ENCODE results near the gene RPS3. TPM values are rescaled to one million over a fixed set of nuclear protein-coding genes. Genes with fewer than 3 reads are reported as not detected.

RPS3 gene
- total and polyA plus RNA-seq, 9 of the 15 experiments (the other 6 are each of a cell fraction or from before 2014, with no cell fraction given) = 2,700 to 5,771 (median 3,679) TPM

- H3K9me3 ChIP-seq (replicated peaks; ENCODE audit: control insufficient read depth, insufficient read depth, low read depth, low read length) = no peaks in the 10 kb centered on the region
- CTCF ChIA-PET (ENCODE audit: low intra/inter-chr PET ratio) = interaction anchor here (0.7 to 1.4 kb wide), 3 partner anchors 49 to 93 kb away, joined by 3 to 4 read pairs (median 3); no protein-coding TSS in a partner anchor
Measured at GRCh38 chr11:75440960-75441803, 41.9 kb downstream of the RPS3 start.

GRCh38 chr11:75441804-75442132 is 42.5 kb downstream of the RPS3 start:
- no peak overlapping the region for H3K4me2 ChIP-seq (ENCODE audit: insufficient read depth, low read length)
- CTCF ChIA-PET (ENCODE audit: low intra/inter-chr PET ratio) = interaction anchor here (0.7 to 1.4 kb wide), 3 partner anchors 50 to 92 kb away, joined by 3 to 4 read pairs (median 3); no protein-coding TSS in a partner anchor
- H3K9me3 ChIP-seq (replicated peaks; ENCODE audit: control insufficient read depth, insufficient read depth, low read depth, low read length) = no peaks in the 10 kb centered on the region
- FAIRE-seq (no peak), ATAC-seq (no peak), DNase-seq (ENCODE audit: extremely low read depth in 1 of 4, low spot score in 3 of 4) (no peak)
- no peak for TF ChIP-seq XRCC5 (IDR thresholded peaks at IDR 0.05; ENCODE audit: low read depth, low read length)
- no peak for TF ChIP-seq GMEB1 (CRISPR knock-in tag; IDR thresholded peaks at IDR 0.05)
- TF ChIP-seq ZNF140 (CRISPR knock-in tag; IDR thresholded peaks at IDR 0.05) = no peak
- no peak for TF ChIP-seq LEF1 (IDR thresholded peaks at IDR 0.05)
- TF ChIP-seq TGIF2 (CRISPR knock-in tag; IDR thresholded peaks at IDR 0.05) = no peak
- no peaks in the 10 kb centered on the region for H3K27me3 ChIP-seq (ENCODE audit: control insufficient read depth in 2 of 2, insufficient read depth in 2 of 2, low read length in 2 of 2)
- 37% methylated on average over 7 of the region's 7 CpGs for WGBS (ENCODE audit: insufficient coverage, low coverage, missing lambda C conversion rate)
- POLR2A ChIA-PET = interaction anchor here (1.3 to 2.3 kb wide), 2 partner anchors 22 to 39 kb away, joined by 5 to 6 read pairs; no protein-coding TSS in a partner anchor
- peak overlapping the region in 1 of 2 experiments; percentile 69; a peak in 2 of 4 replicates for H3K9ac ChIP-seq (ENCODE audit: insufficient read depth in 1 of 2, low read depth in 2 of 2, low read length in 2 of 2)
- in situ Hi-C loops (cut with MboI) = loop anchor here (10.0 to 25.0 kb wide), 2 partner anchors 343 to 421 kb away; no protein-coding TSS in a partner anchor
- no peak overlapping the region for H3K27ac ChIP-seq (ENCODE audit: extremely low read depth, low read depth, low read length)
- no peaks in the 10 kb centered on the region for H4K20me1 ChIP-seq (replicated peaks; ENCODE audit: control insufficient read depth, insufficient read depth, low read length)
- H3K4me1 ChIP-seq (replicated peaks in 1 of 2; ENCODE audit: control insufficient read depth in 2 of 2, insufficient read depth in 2 of 2, low read length in 2 of 2) = peaks cover 0 to 34% of the 10 kb centered on the region in 2 experiments; a peak in 1 of 5 replicates
- H3K79me2 ChIP-seq (ENCODE audit: control insufficient read depth, insufficient read depth, low read length) = no peaks in the 10 kb centered on the region
- intact Hi-C loops (cut with micrococcal nuclease) = no loop called here
- H3K36me3 ChIP-seq (ENCODE audit: control insufficient read depth, insufficient read depth, low read length) = no peaks in the 10 kb centered on the region
- no peaks in the 10 kb centered on the region for H3K9me1 ChIP-seq (ENCODE audit: control insufficient read depth, insufficient read depth, low read length)
- no peak overlapping the region for H2AFZ ChIP-seq (ENCODE audit: low read depth, low read length)
- BruUV-seq (replicated peaks) = no TSS peak
- H3K4me3 ChIP-seq = no peak overlapping the region

More at GRCh38 chr11:75440960-75441803, 41.9 kb downstream of the RPS3 start:
- in situ Hi-C loops (cut with MboI) (loop anchor here (10.0 to 25.0 kb wide), 2 partner anchors 344 to 421 kb away; no protein-coding TSS in a partner anchor), intact Hi-C loops (cut with micrococcal nuclease) (no loop called here)
- WGBS (ENCODE audit: insufficient coverage, low coverage, missing lambda C conversion rate) = 46% methylated on average over 19 of the region's 27 CpGs
- no peak for ATAC-seq
- Histone ChIP-seq H3K4me2 (ENCODE audit: insufficient read depth, low read length) (no peak overlapping the region), H3K4me1 (replicated peaks in 1 of 2; ENCODE audit: control insufficient read depth in 2 of 2, insufficient read depth in 2 of 2, low read length in 2 of 2) (peaks cover 0 to 34% of the 10 kb centered on the region in 2 experiments; a peak in 1 of 5 replicates), H4K20me1 (replicated peaks; ENCODE audit: control insufficient read depth, insufficient read depth, low read length) (no peaks in the 10 kb centered on the region), H2AFZ (ENCODE audit: low read depth, low read length) (no peak overlapping the region), H3K9me1 (ENCODE audit: control insufficient read depth, insufficient read depth, low read length) (no peaks in the 10 kb centered on the region), H3K4me3 (no peak overlapping the region), H3K9ac (ENCODE audit: insufficient read depth in 1 of 2, low read depth in 2 of 2, low read length in 2 of 2) (peak overlapping the region in 1 of 2 experiments; percentile 69; a peak in 2 of 4 replicates), H3K79me2 (ENCODE audit: control insufficient read depth, insufficient read depth, low read length) (no peaks in the 10 kb centered on the region), H3K36me3 (ENCODE audit: control insufficient read depth, insufficient read depth, low read length) (no peaks in the 10 kb centered on the region), H3K27ac (ENCODE audit: extremely low read depth, low read depth, low read length) (no peak overlapping the region), H3K27me3 (ENCODE audit: control insufficient read depth in 2 of 2, insufficient read depth in 2 of 2, low read length in 2 of 2) (no peaks in the 10 kb centered on the region)
- no peak for FAIRE-seq
- TF ChIP-seq TBP (optimal IDR thresholded peaks at IDR 0.05; ENCODE audit: low read depth, low read length) = no peak
- no peak for TF ChIP-seq RB1 (IDR thresholded peaks at IDR 0.05; ENCODE audit: low read depth)
- 0 out of 2 replicates have a peak, but pooled peaks have one; percentile 24 for TF ChIP-seq POLR2G (IDR thresholded peaks at IDR 0.05; ENCODE audit: low read depth, low read length)
- no peak for DNase-seq (ENCODE audit: extremely low read depth in 1 of 4, low spot score in 3 of 4)
- POLR2A ChIA-PET = interaction anchor here (1.2 to 2.4 kb wide), 4 partner anchors 21 to 41 kb away, joined by 3 to 6 read pairs (median 6); no protein-coding TSS in a partner anchor
- no TSS peak for BruUV-seq (replicated peaks)

Data from K562 (cell line).